GM12891 (cell line): ENCODE data around the gene MFNG.

Experiments used
- DNase-seq: peaks from one replicate; pipeline ENCODE4 v3.0.0; 2011; ENCODE audit warnings: low spot score; ENCODE audit not compliant: insufficient read length
- FAIRE-seq: peaks from 2 replicates; lab custom pipeline; 2011; peaks lifted over from hg19 to GRCh38; lab: Jason Lieb, UNC
- PAX5 ChIP-seq: IDR thresholded peaks from 2 replicates; pipeline ENCODE4 v1.6.1; 2011; ENCODE audit warnings: low read length, moderate library complexity, mild to moderate bottlenecking; ENCODE audit not compliant: insufficient read depth, severe bottlenecking
- POLR2A ChIP-seq: IDR thresholded peaks from 2 replicates; pipeline ENCODE4 v1.6.1; 2011; ENCODE audit warnings: low read depth, low read length, control low read depth
- POLR2AphosphoS5 ChIP-seq: IDR thresholded peaks from 2 replicates; pipeline ENCODE4 v1.6.1; 2011; ENCODE audit warnings: low read depth, low read length, control low read depth
- POU2F2 ChIP-seq: IDR thresholded peaks from 2 replicates; pipeline ENCODE4 v1.6.1; 2011; ENCODE audit warnings: low read depth, mild to moderate bottlenecking, control low read depth, low read length, moderate library complexity
- SPI1 ChIP-seq: IDR thresholded peaks from 2 replicates; pipeline ENCODE4 v1.6.1; 2011; ENCODE audit warnings: low read depth, low read length, control low read depth
- TAF1 ChIP-seq: IDR thresholded peaks from 2 replicates; pipeline ENCODE4 v1.6.1; 2011; ENCODE audit warnings: low read depth, low read length, control low read depth

Gene MFNG

DNA sequence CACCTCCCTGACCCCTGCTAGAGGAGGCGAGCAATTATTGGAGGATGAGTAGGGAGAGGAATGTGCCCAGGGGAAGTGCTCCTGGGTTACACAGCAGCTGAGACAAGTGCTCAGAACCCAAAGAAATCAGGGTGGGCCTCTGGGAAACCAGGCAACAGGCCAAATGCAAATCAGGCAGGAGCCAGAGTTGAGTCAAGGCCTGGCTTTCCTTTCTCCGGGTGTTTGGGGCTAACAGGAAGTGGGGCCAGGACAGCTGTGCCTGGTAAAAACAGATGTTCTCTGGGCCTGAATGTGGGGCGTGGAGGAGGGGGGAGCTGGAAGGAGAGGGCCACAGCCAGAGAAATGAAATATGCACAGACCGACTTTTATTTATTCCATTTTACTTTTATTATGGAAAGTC, 22.0 kb downstream of the MFNG start:
- peak; percentile 62 for DNase-seq
- peak; percentile 60 for FAIRE-seq
- no peak for TF ChIP-seq POLR2AphosphoS5
- TF ChIP-seq POLR2A = no peak
- TF ChIP-seq TAF1 = no peak
- TF ChIP-seq POU2F2 = peak; percentile 89; the same call in 1 of the 2 replicates
- TF ChIP-seq SPI1 = peak; percentile 45
- TF ChIP-seq PAX5 = no peak

DNA sequence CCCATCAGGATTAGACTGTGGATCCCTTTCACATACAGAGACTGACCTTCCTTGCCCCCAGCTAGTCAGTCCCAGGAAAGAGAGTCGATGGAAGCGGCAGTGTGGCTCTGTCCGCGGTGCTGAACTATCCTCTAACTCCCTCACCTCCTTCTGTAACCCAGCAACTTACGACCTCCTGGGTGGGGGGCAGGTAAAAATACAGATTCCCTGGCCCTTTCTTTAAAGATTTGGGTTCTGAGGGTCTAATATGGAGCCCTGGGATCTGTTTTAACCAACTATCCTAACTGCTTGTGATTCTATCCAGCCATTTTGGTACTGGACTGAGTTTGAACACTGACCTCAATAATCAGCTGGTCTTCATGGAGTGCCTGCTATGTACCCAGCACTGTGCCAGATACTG, 23.2 kb downstream of the MFNG start:
- FAIRE-seq (no peak), DNase-seq (no peak)
- TF ChIP-seq SPI1 = no peak

DNA sequence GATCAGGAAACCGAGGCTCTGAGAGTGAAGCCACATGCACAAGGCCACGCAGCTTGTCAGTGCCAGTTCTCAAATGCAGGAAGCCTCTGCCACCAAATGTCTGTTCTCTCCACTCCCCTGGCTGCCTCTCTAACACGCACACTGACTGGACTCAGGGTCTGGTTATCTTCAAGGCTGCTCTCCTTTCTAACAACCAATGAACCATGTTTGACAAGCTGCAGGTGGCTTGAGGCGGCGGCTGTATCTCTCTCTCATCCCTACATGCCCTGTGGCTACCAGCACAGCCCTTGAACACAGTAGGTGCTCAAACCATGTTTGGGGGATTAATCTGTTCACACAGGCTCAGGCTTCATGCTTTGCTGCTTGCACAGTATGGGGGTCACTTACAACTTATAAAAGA, 23.7 kb downstream of the MFNG start:
- TF ChIP-seq TAF1 (no peak), POU2F2 (no peak), POLR2A (no peak)
- DNase-seq (no peak), FAIRE-seq (no peak)

DNA sequence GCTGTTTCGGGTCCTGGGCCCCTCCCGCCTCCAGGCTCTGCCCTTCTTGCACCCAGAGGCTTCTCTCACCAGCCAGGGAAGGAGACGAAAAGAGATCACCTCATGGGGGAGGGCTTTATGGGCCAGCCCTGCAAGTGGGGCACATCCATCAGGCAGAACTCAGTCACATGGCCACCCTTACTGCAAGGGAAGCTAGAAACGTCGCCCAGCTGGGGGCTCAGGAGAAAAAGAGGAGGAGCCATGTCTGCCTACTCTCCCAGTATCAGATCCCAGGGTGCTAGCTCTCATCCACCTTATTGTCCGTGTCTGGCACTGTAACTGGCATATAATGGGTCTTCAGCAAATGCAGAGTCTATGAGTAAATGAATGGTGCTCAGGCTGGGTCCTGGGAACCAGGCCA, 24.2 kb downstream of the MFNG start:
- TF ChIP-seq POLR2A (no peak), POLR2AphosphoS5 (no peak), TAF1 (no peak), PAX5 (no peak), POU2F2 (no peak), SPI1 (no peak)
- DNase-seq (no peak), FAIRE-seq (no peak)

DNA sequence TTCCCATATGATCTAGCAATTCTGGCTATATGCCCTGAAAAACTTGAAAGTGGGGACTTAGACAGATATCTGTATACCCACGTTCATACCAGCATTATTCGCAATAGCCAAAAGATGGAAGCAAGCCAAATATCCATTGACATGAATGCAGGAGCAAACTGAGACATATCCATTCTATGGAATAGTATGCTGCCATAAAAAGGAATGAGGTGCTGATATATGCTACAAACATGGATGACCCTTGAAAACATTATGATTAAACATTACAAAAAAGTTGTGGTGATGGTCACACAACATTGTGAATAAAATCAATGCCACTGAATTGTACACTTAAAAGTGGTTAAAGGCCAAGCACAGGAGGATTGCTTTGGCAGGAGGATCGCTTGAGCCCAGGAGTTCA, 25.5 kb downstream of the MFNG start:
- no peak for TF ChIP-seq SPI1
- TF ChIP-seq TAF1 = no peak
- no peak for TF ChIP-seq PAX5
- no peak for TF ChIP-seq POU2F2
- TF ChIP-seq POLR2A = no peak
- no peak for TF ChIP-seq POLR2AphosphoS5
- FAIRE-seq (no peak), DNase-seq (no peak)

DNA sequence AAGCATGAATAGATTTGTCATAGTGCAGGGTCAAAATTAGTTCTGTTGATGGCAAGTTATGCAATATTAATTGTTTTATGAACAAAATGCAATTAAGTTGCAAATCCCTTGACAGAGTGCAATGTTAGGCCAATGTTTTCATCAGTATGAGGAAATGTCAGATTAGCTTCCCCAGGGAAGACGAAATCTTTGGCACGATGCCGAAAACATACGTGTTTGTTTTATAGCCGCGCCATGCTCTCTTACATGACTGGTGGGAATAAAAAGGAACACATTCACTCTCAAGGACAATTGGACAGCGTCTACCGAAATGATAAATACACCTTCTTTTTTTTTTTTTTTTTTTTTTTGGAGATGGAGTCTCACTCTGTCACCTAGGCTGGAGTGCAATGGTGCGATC, 27.0 kb downstream of the MFNG start:
- FAIRE-seq (no peak), DNase-seq (no peak)
- TF ChIP-seq POU2F2 (no peak), TAF1 (no peak), SPI1 (no peak), POLR2AphosphoS5 (no peak), PAX5 (no peak), POLR2A (no peak)

DNA sequence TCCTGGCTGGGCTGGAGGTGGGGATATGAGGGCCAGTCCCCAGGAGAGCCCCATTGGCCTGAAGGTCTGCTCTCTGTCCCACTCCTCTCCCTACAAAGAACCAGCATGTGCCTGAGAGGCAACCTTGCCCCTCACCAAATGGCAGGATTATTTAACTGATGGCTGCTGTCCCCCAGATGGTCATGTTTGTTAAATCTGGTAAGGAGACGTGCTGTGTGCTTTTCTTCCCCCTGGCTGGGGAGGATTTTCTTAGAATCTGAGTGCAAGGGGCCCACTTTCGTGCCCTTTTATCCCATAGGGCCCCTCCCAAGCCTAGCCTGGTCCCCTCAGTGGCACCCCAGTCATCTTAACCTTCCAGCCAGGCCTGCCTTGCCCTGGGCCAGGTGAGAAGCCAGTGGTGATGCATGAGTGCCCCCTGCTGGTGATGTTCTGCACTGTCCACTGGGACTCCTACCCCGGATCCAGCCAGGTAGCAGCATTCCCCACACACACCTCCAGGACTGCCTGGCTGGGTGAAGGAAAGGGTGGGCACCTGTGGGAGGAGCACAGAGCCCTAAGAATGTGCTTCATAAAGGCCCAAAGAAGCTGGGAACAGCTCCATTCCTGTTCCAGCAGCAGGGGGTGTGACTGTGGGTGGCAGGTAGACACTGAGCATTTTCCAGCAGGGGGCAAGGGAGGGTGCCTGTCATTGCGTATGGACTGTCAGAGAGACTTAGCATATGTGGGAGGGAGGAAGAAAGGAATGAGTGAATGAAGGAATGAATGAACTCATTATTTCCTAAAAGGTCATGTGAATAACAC, 28.9 kb downstream of the MFNG start:
- peak; percentile 97 for FAIRE-seq
- peak; percentile 81 for DNase-seq

DNA sequence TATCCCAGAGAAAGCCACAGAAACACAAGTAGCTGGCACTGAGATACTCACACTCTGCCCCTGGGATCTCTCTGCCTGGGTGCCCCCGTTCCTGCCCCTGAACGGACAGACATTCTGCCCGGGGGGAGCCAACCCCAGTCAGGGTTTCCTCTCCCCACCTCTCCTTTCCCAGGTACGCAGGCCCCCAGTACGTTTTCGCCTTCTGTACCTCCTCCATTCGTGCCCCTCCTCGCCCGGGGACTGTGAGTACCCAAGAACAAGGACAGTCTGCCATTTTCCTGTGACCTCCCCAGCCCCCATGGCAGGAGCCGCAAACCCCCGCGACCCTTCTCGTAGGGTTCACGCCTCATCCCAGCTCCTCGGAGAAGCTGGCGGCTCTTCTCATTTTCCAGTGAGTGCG, 29.8 kb downstream of the MFNG start:
- FAIRE-seq (no peak), DNase-seq (no peak)
- TF ChIP-seq PAX5 (no peak), SPI1 (no peak), POLR2A (no peak), POLR2AphosphoS5 (no peak), POU2F2 (no peak), TAF1 (no peak)

More for the DNA sequence above, 28.9 kb downstream of the MFNG start:
- no peak for TF ChIP-seq POLR2AphosphoS5
- TF ChIP-seq TAF1 = no peak
- TF ChIP-seq SPI1 = no peak
- no peak for TF ChIP-seq PAX5
- no peak for TF ChIP-seq POU2F2
- TF ChIP-seq POLR2A = no peak

DNA sequence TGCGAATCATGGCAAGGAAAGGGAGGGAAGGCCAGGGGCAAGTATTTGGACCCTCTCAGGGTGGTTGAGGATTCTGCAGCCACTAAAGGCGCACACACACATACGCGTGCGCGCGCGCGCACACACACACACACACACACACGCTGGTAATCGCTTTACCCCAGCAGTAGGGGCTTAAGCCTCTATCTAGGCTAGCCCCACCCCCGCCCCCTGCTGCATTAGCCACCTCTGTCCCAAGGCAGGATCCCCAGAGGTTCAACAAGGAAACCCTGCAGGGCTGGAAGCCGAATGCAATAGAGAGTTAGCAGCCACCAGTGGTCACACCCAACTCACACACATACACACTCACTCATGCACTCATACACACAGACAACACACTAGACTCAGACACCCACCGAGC, 30.3 kb downstream of the MFNG start:
- FAIRE-seq (no peak), DNase-seq (no peak)
- TF ChIP-seq POLR2A = no peak
- no peak for TF ChIP-seq TAF1
- no peak for TF ChIP-seq SPI1
- no peak for TF ChIP-seq POU2F2
- no peak for TF ChIP-seq PAX5
- TF ChIP-seq POLR2AphosphoS5 = no peak

DNA sequence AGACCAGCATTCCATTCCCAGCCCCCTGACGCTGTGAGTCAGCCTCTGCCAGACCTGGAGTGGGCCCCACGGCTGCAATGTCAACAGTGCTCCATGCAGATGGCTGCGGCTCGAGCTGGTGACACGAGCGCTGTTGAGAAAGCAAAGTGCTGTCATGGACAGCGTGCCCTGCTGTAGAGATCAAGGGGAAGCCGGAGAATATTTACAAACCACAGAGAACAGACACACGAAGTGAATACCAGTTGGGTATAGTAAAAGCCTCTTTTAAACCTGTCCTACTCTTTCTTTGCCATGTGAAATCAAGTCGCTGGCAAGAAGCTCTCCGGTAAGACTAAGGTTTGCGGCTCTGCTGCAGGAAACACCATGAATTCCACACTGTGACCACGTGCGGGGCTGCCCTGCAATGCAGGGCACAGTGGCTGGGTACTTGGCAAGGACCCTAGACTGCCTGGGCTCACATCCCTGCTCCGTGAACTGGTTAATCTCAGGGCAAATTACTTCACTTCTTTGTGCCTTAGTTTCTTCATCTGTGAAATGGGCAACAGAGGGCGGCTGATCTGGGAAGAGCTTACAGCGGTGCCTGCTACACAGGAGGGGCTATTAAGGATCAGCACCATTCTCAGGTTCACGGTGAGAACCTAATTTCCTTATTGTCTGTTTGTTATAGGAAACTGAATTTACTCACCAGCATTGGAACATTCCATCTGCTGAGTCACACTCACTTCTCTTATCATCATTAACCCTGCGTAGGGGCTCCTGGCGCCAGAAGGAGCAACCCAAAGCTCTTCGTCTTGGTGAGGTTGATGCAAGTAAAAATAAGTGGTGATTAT, 31.1 kb downstream of the MFNG start:
- FAIRE-seq (no peak), DNase-seq (no peak)
- TF ChIP-seq POLR2A (no peak), POLR2AphosphoS5 (no peak), POU2F2 (no peak), SPI1 (no peak), TAF1 (no peak), PAX5 (no peak)
